T-helper 9 cell (primary cell): ENCODE measurements around the gene MAPK8IP1.

Experiments
- DNase-seq: peaks from one replicate; pipeline ENCODE4 v3.0.0-alpha.2; 2020

The MAPK8IP1 gene

DNA sequence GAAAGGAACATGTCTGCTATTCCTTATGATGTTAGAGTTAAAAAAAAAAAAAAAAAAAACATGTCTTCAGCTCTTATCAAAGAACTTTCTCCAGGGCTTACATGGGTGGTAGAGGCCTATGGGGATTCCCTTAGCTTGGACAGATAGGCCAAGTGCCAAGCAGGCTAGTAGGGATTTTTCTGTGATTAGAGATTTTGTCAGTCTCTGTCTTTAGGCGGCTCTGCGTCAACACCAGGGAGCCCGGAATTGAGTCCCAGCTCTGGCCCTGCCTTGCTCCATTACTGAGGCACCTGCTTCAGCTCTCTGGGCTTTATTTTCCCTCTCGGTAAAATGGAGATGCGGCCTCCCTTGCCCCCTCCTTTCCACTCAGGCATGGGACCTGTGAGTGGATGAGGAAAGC, 25.1 kb upstream of the MAPK8IP1 start:
- DNase-seq = no peak

- DNase-seq = no peak
Measured at GRCh38 chr11:45860764-45861510, 24.5 kb upstream of the MAPK8IP1 start.

DNA sequence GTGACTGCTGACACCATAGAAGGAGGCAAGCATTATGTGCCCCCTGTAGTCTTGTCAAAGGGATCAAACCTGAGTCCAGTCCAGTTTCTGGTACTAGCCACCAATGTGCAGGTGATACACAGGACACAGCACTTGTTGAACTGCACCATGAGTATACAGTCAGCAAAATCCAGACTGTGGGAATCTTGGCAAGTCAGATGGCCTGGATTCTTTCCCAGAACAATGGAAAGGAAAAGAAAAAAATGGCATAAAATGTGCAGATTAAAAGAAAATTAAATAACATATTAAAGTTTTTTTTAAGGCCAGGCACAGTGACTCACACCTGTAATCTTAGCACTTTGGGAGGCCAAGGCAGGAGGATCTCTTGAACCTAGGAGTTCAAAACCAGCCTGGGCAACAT, 21.4 kb upstream of the MAPK8IP1 start:
- DNase-seq = no peak

GRCh38 chr11:45869551-45869950, 15.9 kb upstream of the MAPK8IP1 start:
- DNase-seq = no peak

DNA sequence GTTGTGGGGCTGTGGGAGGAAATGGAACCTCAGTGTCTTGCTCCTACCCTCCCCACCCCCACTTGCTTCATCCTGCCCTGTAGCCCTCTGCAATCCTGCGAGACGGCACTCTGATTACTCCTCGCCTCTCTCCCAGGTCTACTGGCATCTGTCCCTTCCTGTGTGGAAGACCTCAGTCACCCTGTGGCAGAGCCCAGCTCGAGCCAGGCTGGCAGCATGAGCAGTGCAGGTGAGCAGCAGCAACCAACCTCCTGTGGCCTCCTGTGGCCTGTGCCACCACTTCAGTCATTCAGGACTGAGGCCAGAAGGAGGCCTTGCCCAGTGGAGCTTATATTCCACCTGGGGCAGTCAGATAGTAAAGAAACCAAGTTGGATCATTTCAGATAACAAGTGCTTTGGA, 14.7 kb upstream of the MAPK8IP1 start:
- no peak for DNase-seq

GRCh38 chr11:45871638-45872037, 13.8 kb upstream of the MAPK8IP1 start:
- DNase-seq = no peak

DNA sequence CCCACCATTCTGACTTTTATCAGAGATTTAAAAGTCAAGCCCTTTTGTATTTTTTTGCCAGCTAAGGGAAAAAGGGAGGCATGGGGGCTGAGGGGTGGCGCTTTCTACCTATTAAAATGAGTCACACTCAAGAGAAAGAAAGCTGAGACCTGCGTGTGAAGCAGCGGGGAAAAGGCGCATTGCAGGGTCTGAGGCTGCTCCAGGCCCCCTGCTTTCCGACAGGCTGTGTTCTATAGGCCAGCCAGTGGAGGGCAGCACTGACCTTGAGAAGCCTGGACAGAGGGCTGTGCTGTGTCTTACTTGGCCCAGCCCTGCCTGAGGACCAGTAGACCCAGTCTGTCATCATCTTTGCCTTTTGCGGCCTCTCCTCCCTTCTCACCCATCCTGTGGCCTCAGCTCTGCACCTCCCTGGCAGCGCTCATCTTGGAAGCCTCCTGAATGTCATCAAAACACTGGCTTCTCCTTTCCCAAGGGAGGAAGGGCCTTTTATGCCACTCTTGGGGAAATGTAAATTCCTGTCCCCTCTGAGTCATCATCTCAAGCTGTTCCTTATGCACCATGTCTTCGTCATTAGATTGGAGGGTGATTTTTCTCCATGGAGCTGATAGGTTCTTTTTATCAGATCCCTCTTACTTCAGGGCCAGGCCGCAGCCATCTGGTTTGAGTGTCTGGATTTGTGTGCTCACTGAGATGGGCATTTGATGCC, 12.6 kb upstream of the MAPK8IP1 start:
- DNase-seq = peak; percentile 16

DNA sequence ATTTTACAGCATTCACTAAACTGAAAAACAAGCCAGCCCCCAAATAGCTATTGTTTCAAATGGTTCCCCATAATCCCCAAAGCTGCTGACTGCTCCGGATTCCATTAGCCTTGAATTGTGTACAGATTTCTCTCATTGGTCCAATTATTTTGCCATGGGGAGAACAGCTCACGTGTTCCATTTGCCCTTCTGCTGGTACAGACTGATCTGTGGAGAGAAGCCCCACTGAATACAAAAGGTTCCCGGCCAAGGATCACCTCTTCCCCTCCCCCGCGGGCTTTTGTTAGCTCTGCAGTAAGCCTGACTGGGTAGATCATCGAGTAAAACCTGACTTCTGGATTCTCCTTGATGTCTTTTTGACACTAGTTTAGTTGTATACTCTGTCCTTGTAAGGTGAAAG, 9.1 kb upstream of the MAPK8IP1 start:
- DNase-seq = no peak

- no peak for DNase-seq
Measured at GRCh38 chr11:45877221-45877620, 8.2 kb upstream of the MAPK8IP1 start.

DNA sequence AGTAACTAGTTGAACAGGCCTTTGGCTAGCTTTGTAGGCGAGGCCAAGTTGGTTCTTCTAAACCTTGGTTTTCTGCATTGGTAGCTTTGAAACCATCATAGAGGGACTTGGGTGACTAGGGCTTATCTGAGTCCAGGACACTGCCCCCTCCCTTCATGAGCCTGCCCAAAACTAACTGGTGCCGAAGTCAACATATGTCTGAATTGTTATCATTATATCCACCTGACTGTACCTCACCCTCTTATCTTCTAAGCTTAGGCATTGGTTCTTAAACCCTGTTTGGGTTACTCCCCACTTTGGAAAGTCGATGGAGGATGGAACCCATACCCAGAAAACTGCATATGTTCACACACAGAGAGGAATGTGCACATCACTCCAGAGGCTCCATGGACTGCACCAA, 7.6 kb upstream of the MAPK8IP1 start:
- DNase-seq = no peak

- no peak for DNase-seq
Measured at GRCh38 chr11:45879803-45880686, 5.4 kb upstream of the MAPK8IP1 start.

DNA sequence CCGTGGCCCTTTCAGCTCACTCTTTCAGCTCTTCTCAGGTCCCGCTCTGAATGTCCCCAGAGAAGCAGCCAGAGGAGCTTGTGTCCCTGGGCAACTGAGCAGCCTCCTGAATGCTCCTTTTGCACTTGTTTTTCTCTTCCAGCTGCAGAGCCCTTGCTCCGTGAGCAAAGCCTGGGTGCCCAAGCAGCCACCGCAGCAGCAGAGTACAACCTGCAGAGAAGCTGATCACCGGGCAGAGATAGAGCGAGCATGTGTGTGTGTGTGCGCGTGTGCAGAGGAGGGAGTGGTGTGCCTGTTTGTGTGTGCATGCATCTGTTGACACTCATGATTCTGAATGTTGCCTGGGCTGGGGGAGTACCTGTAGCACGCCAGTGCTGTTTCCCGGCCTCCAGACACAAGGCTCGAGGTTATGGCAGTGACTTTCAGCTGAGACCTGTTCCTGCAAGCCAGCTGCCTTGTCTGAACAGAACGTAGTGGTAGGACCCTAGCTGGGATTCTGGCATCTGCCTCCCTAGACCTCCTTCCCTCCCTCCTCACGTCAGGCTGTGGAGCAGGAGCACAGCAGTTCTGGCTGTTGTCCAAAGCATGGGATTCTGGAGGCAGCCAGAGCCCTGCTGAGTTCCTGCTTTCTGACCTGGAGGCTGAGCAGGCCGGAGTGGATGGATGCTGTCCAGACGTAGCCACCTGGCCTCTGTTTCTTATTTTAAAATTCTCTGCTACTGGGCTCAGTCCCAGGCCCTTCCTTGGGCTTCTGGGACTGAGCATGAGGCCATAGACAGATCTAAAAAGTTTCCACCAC, 4.5 kb upstream of the MAPK8IP1 start:
- no peak for DNase-seq

DNA sequence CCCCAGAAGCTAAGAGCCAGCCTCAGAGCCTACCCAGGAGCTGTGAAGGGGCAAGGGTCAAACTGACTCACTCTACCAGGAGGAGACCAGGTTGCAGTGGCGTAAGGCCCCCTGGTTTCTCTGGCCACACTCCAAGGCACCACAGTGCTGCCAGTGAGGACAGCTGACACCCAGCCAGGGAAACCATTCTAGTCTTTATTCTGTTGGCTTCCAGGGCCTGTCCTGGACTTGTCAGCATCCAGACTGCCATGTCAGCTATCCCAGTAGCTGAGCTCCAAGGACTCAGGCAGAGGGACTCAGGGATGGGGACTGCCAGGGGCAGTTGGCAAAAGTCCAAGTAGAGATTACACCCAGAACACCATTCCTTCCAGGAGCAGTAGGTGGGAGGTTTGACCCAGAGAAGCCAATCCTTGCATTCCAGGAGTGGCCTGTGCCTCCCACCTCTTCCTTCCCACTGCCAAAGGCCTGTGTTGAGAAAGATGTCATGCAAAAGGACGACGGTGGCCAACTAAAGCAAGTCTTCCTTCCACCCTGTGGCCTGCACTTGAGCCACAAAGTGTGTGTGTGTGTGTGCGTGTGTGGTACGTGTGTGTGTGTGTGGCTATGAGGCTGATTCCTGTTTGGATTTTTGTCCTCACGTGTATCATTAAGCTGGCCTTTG, 3.6 kb upstream of the MAPK8IP1 start:
- no peak for DNase-seq

GRCh38 chr11:45884596-45885185, 760 bp upstream of the MAPK8IP1 start:
- no peak for DNase-seq

DNA sequence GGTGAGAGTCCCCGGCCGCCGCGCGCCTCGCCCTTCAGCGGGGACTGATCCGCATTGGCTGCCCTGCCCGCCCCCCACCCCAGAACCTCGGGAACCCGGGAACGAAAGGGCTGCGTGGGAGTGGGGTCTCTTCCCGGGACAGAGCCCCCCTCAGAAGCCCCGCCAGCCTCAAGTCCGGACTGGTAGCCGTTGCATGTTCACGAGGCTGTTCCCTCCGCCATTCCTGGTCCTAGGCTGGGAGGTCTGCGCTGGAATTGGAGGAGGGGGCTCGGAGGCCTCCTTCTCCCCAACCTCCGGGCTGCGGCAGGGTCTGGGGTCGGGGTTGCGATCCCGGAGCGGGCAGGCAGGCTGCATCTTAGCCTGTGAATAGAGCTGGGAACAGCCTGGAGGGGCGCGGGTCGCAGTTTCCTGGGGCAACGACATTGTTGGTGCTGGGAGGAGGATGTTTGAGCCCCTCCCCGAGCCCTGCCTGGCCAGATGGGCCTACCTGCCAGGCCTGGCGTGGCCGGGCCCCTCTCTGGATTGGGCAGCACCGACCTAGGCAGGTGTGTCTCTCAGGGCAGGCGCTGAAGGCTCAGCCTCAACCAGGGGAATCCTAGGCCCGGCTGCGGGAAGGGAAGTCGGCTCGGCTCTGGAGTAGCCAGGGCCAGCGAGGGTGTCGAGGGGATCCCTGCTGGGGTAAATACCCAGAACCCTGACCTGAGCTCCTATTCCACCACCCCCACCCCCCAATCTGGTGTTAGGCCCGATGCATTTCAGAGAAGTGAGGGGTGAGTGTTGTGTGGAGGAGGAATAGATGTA, 670 bp downstream of the MAPK8IP1 start:
- DNase-seq = no peak

GRCh38 chr11:45886816-45887520, 1.5 kb downstream of the MAPK8IP1 start:
- no peak for DNase-seq

- no peak for DNase-seq
Measured at GRCh38 chr11:45887587-45887986, 2.1 kb downstream of the MAPK8IP1 start.

GRCh38 chr11:45889555-45889954, 4.1 kb downstream of the MAPK8IP1 start:
- no peak for DNase-seq

- DNase-seq = no peak
Measured at GRCh38 chr11:45889966-45890365, 4.5 kb downstream of the MAPK8IP1 start.

DNA sequence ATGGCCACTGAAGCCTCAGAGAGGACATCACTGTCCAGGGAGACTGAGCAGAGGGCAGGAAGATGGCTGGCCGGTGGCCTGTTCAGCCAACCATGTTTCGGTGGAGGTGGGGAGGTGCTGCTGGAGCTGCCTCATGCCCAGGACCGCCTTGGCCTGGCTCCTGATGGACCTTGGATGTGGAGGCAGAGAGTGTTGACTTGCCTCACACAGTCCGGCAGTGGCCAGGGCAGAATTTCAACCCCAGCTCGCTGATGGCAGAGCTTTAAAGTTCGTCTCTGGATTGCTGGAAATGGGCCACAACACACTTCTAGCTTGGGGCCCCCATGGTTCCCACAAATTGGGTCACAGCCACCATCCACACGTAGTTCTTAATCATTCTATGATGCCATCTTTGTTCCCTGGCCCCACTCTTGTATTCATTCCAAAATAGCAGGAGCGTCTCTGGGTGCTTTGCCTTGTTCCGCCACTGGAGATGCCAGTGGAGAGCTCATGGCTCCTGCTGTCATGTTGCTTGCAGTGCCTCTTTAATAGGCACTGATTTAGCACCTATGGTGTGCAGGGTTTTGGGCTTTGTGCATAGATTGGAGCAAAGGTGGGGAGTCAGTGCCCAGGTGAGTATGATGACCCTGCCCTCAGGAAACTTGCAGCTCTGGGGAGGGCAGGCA, 5.6 kb downstream of the MAPK8IP1 start:
- no peak for DNase-seq
